K562 (cell line): ENCODE data around the gene GALNT9.

Source experiments
- ARNT ChIP-seq, 2 experiments: fragments of 450-650 bp; IDR thresholded peaks; 2 replicates each; pipeline ENCODE4 v1.6.1; 2016; ENCODE audit warnings: mild to moderate bottlenecking in 1 of 2
- CEBPB ChIP-seq: fragments of 450-650 bp; IDR thresholded peaks from 2 replicates; pipeline ENCODE4 v1.6.1; 2016; ENCODE audit warnings: missing genetic modification characterization, missing compliant biosample characterization
- CSDE1 ChIP-seq, 2 experiments: fragments of 450-650 bp; IDR thresholded peaks; 2 replicates each; pipeline ENCODE4 v1.6.1; 2016; ENCODE audit warnings: mild to moderate bottlenecking in 1 of 2
- KLF1 ChIP-seq: fragments of 450-650 bp; IDR thresholded peaks from 2 replicates; pipeline ENCODE4 v1.6.1; 2016; ENCODE audit warnings: missing genetic modification characterization, missing compliant biosample characterization
- NCOA4 ChIP-seq: fragments of 450-650 bp; IDR thresholded peaks from 2 replicates; pipeline ENCODE4 v1.6.1; 2018; ENCODE audit warnings: mild to moderate bottlenecking; ENCODE audit not compliant: partially characterized antibody
- NFE2 ChIP-seq: IDR thresholded peaks from 2 replicates; pipeline ENCODE4 v1.6.1; 2014; ENCODE audit warnings: antibody characterized with exemption, low read depth
- SMARCE1 ChIP-seq: fragments of 450-650 bp; IDR thresholded peaks from 2 replicates; pipeline ENCODE4 v1.7.1; 2016; ENCODE audit warnings: mild to moderate bottlenecking
- ZBTB43 ChIP-seq: sonication (generic); formaldehyde crosslinking; IDR thresholded peaks from 2 replicates; pipeline ENCODE4 v1.8.0; 2023; ENCODE audit warnings: mild to moderate bottlenecking, missing genetic modification reagents

GRCh38 chr12:132305560-132305966 lies 23.8 kb downstream of the GALNT9 start:
- TF ChIP-seq ARNT (IDR thresholded peaks at IDR 0.05), result no peak
- TF ChIP-seq CSDE1 (IDR thresholded peaks at IDR 0.05), result no peak
- no peak for TF ChIP-seq NCOA4
- no peak for TF ChIP-seq NFE2
- no peak for TF ChIP-seq SMARCE1
- TF ChIP-seq KLF1 (tag), result no peak
- no peak for TF ChIP-seq CEBPB (tag)
- no peak for TF ChIP-seq ZBTB43 (CRISPR knock-in tag)
